ENCODE results near the gene FIGN.

Gene FIGN

DNA sequence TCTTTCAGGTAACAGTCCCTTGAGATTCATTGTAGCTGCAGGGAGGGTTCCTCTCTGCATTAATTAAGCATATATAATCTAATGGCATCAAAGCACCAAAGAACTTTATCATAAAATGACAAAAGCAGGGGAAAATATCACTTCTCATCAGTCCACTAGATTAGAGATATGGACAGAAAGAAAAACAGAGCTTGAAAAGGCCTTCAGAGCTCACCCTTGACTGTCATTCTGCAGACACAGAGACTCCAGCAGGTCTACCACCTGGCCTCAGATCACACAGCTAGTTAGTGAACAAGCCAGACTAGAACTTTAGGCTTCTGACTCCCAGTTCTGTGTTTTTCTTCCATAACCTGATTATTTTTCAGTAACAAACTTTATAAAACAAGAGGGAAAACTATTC is 88.5 kb downstream of the FIGN start:
- H3K27me3 Mint-ChIP-seq: no peaks in the 10 kb centered on the region
- no peak for DNase-seq
- H3K4me3 Mint-ChIP-seq: no peak overlapping the region
- peaks cover 5% of the 10 kb centered on the region for H3K9me3 Mint-ChIP-seq
- no peak overlapping the region for H3K27ac Mint-ChIP-seq
- no peaks in the 10 kb centered on the region for H3K36me3 Mint-ChIP-seq (ENCODE audit: low read depth)
- no peaks in the 10 kb centered on the region for H3K4me1 Mint-ChIP-seq (ENCODE audit: low read depth)

DNA sequence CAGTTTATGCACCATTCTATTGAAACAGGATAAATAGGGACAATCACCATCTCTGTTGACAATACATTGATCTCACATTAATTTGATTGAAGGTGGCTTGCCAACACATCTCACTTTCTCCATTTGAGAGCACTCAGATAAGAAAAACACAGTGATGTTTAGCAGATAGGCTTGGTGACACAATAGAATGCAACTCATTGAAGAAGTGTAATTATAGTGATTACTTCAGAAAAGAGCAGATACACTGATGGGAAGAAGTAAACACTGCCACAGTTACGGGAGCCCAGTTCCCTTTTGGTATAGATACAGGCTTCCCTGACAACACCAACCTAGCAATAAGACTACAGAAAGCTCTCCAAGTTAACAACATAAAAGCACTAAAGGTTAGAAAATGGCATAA is 89.1 kb downstream of the FIGN start:
- no peaks in the 10 kb centered on the region for H3K36me3 Mint-ChIP-seq (ENCODE audit: low read depth)
- H3K27me3 Mint-ChIP-seq: no peaks in the 10 kb centered on the region
- no peak for DNase-seq
- H3K27ac Mint-ChIP-seq: no peak overlapping the region
- H3K9me3 Mint-ChIP-seq: peaks cover 5% of the 10 kb centered on the region
- H3K4me1 Mint-ChIP-seq (ENCODE audit: low read depth): no peaks in the 10 kb centered on the region
- no peak overlapping the region for H3K4me3 Mint-ChIP-seq

DNA sequence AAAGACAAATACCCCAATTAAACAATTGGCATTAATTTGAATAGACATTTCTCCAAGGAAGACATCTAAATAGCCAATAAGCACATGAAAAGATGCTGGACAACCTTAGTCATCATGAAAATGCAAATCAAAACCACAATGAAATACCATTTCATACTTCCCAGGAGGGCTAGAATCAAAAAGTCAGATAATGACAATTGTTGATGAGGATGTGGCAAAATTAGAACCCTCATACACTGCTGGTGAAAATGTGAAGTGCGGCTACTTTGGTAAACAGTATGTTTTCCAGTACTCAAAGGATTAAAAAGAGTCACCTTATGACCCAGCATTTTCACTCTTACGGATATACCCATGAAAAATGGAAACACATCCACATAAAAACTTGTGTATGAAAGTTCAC is 91.6 kb downstream of the FIGN start:
- Mint-ChIP-seq H3K36me3 (ENCODE audit: low read depth) (no peaks in the 10 kb centered on the region), H3K27ac (no peak overlapping the region), H3K9me3 (peaks cover 5% of the 10 kb centered on the region), H3K4me3 (no peak overlapping the region), H3K27me3 (no peaks in the 10 kb centered on the region), H3K4me1 (ENCODE audit: low read depth) (no peaks in the 10 kb centered on the region)
- no peak for DNase-seq

DNA sequence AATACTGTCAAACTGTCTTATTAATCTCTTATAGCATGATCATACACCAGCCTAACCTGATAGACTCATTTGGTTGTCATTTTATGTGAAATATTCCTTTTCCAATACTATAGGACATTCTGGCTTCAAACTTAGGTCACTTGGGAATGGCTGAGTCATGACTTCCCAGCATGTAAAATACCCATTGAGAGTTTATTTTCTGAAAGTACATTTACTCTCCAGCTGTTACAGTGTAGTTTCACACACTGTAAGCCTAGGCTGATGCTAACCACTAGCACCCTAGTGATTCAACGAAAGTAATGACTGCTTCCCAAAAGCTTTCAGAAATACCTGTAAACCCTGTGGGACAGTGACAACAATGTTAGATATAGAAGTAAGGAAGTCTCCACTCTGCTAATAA is 93.8 kb downstream of the FIGN start:
- no peaks in the 10 kb centered on the region for H3K36me3 Mint-ChIP-seq (ENCODE audit: low read depth)
- DNase-seq: no peak
- H3K27ac Mint-ChIP-seq: no peak overlapping the region
- H3K4me1 Mint-ChIP-seq (ENCODE audit: low read depth): no peaks in the 10 kb centered on the region
- H3K4me3 Mint-ChIP-seq: no peak overlapping the region
- H3K27me3 Mint-ChIP-seq: no peaks in the 10 kb centered on the region
- H3K9me3 Mint-ChIP-seq: peaks cover 5% of the 10 kb centered on the region

DNA sequence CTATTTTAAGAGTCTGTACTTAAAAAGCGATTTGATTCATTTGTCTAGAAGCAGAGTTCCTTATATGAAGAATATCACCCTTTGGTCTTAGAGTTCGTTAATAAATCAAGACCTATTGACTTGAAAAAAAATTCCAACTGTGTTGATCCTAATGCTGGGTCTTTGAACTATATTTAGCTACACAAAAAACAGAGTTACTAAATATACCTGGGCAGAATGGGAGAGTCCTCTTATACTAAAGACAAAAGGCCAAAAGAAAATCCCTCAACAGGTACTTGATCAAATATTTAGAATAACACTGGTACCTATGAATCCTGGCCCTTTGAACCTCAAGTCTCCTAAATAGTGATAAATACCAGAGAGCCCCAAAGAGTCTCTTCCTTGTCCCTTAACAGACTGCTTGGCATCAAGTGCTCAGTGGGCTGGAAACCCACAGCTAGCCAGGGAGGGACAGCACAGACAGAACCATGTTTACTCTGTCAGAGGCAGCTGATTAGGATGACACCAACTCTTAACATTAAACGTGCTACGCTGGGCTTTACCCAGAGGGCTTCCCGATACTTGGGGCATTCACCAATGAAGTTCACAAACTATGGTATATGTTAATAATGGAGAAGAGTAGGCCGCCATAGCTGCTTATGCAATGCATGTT is 95.1 kb downstream of the FIGN start:
- Mint-ChIP-seq H3K36me3 (ENCODE audit: low read depth) (no peaks in the 10 kb centered on the region), H3K9me3 (peaks cover 5% of the 10 kb centered on the region), H3K4me1 (ENCODE audit: low read depth) (no peaks in the 10 kb centered on the region), H3K27me3 (no peaks in the 10 kb centered on the region), H3K4me3 (no peak overlapping the region), H3K27ac (no peak overlapping the region)
- no peak for DNase-seq

DNA sequence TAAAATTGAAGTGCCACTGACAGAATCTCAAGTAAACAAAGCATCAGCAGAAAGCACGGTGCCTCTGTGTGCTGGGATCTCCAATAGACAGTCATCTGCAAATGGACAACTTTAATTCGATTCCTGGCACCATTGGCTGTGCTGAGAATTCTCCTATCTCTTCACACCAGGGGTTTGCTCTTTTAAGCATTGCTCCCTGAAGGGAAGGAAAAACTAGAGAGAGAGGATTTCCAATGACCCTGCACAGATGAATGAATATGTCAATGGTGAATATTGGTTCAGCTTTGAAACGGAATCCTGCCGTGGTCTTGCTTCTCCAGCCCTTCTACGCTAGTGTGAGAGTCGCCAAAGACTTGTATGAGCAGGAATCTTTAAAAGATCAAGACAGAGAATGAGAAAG is 97.9 kb downstream of the FIGN start:
- H3K27me3 Mint-ChIP-seq: no peaks in the 10 kb centered on the region
- no peak overlapping the region for H3K4me3 Mint-ChIP-seq
- no peaks in the 10 kb centered on the region for H3K36me3 Mint-ChIP-seq (ENCODE audit: low read depth)
- no peaks in the 10 kb centered on the region for H3K4me1 Mint-ChIP-seq (ENCODE audit: low read depth)
- no peak overlapping the region for H3K27ac Mint-ChIP-seq
- H3K9me3 Mint-ChIP-seq: peaks cover 1% of the 10 kb centered on the region
- no peak for DNase-seq

DNA sequence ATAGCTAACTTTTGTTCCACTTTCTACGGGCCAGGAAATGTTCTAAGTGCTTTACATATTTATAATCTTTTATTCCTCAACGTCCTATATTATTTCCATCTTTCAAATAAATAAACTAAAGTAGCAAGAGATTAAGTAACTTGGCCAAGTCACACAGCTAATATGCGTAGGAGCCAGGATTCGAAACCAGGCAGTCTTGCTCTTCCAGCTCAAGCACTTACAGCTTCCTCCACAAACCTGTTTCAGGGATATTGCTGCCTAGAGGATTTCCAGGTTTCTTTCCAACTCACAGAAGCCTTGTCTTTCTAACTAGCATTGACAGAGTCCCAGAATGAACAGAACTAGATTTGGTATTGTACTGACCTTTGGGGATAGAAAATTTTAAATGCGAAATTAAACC is 102.5 kb downstream of the FIGN start:
- Mint-ChIP-seq H3K4me1 (ENCODE audit: low read depth) (no peaks in the 10 kb centered on the region), H3K9me3 (peaks cover 7% of the 10 kb centered on the region), H3K4me3 (no peak overlapping the region), H3K27ac (no peak overlapping the region), H3K36me3 (ENCODE audit: low read depth) (no peaks in the 10 kb centered on the region), H3K27me3 (no peaks in the 10 kb centered on the region)
- no peak for DNase-seq

DNA sequence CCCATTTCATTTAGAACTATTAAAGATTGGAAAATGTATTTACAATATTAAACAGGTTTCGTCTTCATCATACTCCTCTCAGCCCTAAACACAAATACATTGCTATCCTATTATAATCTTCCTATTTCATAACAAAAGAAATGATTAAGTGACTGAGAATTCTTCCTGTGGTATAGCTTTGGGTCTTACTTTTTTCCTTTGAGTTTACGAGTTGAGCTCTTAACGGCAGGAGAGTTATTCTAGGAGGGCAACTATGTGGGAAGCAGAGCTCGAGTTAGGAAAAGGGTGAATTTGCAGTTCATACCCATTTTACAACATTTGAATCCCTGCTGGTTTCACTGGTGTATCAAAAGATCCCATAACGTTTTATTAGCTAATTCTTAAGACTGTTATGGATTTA is 105.0 kb downstream of the FIGN start:
- Mint-ChIP-seq H3K9me3 (peaks cover 7% of the 10 kb centered on the region), H3K4me3 (no peak overlapping the region), H3K27me3 (no peaks in the 10 kb centered on the region), H3K27ac (no peak overlapping the region), H3K4me1 (ENCODE audit: low read depth) (no peaks in the 10 kb centered on the region), H3K36me3 (ENCODE audit: low read depth) (no peaks in the 10 kb centered on the region)
- DNase-seq: no peak

DNA sequence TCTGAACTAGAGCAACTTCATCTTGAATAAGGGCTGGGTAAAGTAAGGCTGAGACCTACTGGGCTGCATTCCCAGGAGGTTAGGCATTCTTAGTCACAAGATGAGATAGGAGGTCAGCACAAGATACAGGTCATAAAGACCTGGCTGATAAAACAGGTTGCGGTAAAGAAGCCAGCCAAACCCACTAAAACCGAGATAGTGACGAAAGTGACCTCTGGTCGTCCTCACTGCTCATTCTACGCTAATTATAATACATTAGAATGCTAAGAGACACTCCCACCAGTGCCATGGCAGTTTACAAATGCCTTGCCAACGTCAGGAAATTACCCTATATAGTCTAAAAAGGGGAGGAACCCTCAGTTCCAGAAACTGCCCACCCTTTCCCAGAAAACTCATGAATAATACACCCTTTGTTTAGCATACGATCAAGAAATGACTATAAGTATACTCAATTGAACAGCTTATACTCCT is 109.1 kb downstream of the FIGN start:
- H3K27ac Mint-ChIP-seq: no peak overlapping the region
- no peak for DNase-seq
- H3K36me3 Mint-ChIP-seq (ENCODE audit: low read depth): no peaks in the 10 kb centered on the region
- H3K9me3 Mint-ChIP-seq: peaks cover 3% of the 10 kb centered on the region
- no peak overlapping the region for H3K4me3 Mint-ChIP-seq
- no peaks in the 10 kb centered on the region for H3K4me1 Mint-ChIP-seq (ENCODE audit: low read depth)
- no peaks in the 10 kb centered on the region for H3K27me3 Mint-ChIP-seq

DNA sequence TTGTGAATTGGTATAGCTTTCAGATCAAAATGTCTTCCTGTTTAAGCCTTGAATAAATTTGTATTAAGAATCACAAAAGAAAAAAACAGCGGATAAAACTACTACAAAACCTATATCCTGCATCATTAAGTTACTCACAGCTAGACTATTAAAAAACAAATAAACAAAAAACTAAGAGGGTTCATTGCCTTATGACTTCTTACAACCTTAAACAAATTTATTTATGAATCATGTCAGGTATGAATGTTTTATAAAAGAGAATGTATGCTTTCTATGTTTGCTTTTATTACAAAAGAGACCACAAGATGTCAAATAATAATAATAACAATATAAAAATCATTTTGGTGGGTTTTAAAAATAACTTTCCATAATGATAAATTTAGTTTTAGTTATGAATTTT is 109.6 kb downstream of the FIGN start:
- H3K27ac Mint-ChIP-seq: no peak overlapping the region
- no peak for DNase-seq
- no peaks in the 10 kb centered on the region for H3K36me3 Mint-ChIP-seq (ENCODE audit: low read depth)
- H3K4me3 Mint-ChIP-seq: no peak overlapping the region
- no peaks in the 10 kb centered on the region for H3K9me3 Mint-ChIP-seq
- H3K4me1 Mint-ChIP-seq (ENCODE audit: low read depth): no peaks in the 10 kb centered on the region
- H3K27me3 Mint-ChIP-seq: no peaks in the 10 kb centered on the region

DNA sequence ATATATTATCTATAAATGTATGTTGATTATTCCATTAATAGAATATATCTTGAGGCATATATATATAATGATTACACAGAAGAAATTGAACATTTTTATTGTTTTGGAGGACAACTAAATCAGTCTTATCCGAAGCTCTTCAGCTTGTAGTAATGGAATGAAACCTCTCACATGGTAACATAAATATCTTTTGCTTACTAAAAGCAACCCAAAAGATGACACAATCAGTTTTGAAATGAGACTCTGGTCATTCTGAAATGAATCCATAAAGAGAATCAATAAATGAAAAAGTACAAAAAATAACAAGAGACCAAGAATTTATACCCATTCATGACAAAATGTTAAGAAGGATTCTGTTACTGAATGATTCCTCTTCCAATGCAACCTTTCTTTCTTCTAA is 110.2 kb downstream of the FIGN start:
- no peaks in the 10 kb centered on the region for H3K27me3 Mint-ChIP-seq
- H3K4me3 Mint-ChIP-seq: no peak overlapping the region
- no peaks in the 10 kb centered on the region for H3K9me3 Mint-ChIP-seq
- no peaks in the 10 kb centered on the region for H3K4me1 Mint-ChIP-seq (ENCODE audit: low read depth)
- DNase-seq: no peak
- H3K27ac Mint-ChIP-seq: no peak overlapping the region
- no peaks in the 10 kb centered on the region for H3K36me3 Mint-ChIP-seq (ENCODE audit: low read depth)

DNA sequence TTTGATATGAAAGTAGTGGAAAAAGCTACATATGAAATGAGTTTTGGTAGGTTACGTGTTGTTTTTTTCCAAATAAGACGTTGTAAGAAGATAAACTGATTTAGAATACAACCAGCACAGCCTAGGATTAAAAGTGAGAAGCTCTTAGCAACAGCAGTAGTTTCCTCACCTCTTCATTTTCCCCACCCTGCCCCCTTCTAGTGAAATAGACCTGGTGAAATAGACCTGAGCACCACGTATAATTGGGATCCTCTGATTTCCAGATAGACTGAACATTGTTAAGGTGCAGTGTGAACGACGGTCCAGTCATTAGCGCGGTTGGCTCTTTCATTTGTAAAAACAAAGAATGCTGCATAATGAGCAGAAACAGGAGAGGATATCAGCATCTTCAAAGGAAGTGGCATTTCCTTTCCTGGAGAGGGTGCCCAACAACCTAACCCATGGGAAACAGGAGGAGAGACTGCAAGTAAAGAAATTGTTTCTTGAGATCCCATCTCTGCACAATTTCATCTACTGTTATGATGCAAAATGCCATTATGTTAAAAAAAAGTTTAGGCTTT is 114.3 kb downstream of the FIGN start:
- H3K4me3 Mint-ChIP-seq: no peak overlapping the region
- no peaks in the 10 kb centered on the region for H3K27me3 Mint-ChIP-seq
- no peaks in the 10 kb centered on the region for H3K4me1 Mint-ChIP-seq (ENCODE audit: low read depth)
- H3K9me3 Mint-ChIP-seq: no peaks in the 10 kb centered on the region
- no peak overlapping the region for H3K27ac Mint-ChIP-seq
- DNase-seq: no peak
- no peaks in the 10 kb centered on the region for H3K36me3 Mint-ChIP-seq (ENCODE audit: low read depth)

DNA sequence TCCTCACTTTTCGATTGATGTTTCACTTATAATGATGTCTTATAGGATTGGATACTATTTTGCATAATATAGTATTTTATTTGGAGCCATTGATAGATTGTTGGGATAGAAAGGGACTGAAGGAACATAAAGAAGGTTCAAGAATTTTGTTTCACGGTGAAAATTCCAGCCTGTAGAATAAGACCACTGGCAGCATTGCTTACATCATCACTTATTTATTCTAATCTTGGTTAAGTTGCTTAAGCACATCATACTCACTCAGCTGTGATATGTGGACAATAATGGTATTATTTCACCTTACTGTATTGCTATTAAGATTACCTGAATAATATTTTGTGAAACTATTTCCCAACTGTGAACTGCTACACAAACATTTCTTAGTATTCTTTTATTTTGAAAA is 118.3 kb downstream of the FIGN start:
- no peaks in the 10 kb centered on the region for H3K27me3 Mint-ChIP-seq
- H3K4me3 Mint-ChIP-seq: no peak overlapping the region
- no peak overlapping the region for H3K27ac Mint-ChIP-seq
- H3K36me3 Mint-ChIP-seq (ENCODE audit: low read depth): no peaks in the 10 kb centered on the region
- H3K4me1 Mint-ChIP-seq (ENCODE audit: low read depth): no peaks in the 10 kb centered on the region
- no peak for DNase-seq
- no peaks in the 10 kb centered on the region for H3K9me3 Mint-ChIP-seq

DNA sequence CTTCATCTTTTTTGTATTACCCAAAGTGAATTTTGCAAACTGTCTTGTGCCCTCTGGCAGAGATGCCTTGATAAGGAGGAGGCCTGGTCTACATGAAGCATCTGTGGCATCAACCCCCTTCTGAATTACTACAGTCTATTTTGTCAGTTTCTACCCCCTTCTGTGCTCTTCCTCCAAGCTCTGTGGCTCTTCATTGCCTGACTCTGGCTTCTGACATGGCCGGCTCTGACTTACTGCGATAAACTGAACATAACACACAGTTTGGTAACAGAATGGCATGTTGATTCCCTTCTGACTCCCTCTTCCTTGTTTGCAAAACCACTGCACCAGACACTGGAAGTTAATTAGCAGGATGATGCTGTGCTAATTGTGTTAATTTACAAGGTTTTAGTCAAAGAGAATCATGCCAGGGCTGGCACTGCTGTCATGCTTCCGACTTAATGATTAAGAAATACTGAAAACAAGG is 122.5 kb downstream of the FIGN start:
- no peaks in the 10 kb centered on the region for H3K4me1 Mint-ChIP-seq (ENCODE audit: low read depth)
- H3K27ac Mint-ChIP-seq: no peak overlapping the region
- H3K36me3 Mint-ChIP-seq (ENCODE audit: low read depth): no peaks in the 10 kb centered on the region
- no peaks in the 10 kb centered on the region for H3K9me3 Mint-ChIP-seq
- H3K27me3 Mint-ChIP-seq: no peaks in the 10 kb centered on the region
- no peak for DNase-seq
- no peak overlapping the region for H3K4me3 Mint-ChIP-seq

DNA sequence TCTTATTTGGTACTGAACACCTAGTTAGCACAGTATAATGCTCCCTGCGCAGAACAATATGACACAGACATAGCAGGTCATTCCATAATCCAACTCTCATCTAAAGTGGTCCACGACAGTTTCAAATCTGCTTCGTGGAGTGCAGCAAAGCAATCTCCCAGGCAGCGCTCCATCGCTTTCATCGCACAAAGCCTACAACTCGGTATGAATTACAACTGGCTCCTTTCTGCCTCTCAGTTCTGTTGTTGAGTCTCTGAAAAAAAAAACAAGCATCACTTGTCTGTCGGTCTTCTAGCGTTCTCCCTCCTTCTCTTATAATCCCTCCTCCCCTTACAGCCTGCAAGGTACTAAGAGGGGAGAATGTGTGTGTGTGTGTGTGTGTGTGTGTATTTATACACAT is 123.5 kb downstream of the FIGN start:
- no peak overlapping the region for H3K4me3 Mint-ChIP-seq
- no peaks in the 10 kb centered on the region for H3K36me3 Mint-ChIP-seq (ENCODE audit: low read depth)
- no peaks in the 10 kb centered on the region for H3K27me3 Mint-ChIP-seq
- DNase-seq: no peak
- no peaks in the 10 kb centered on the region for H3K4me1 Mint-ChIP-seq (ENCODE audit: low read depth)
- H3K27ac Mint-ChIP-seq: no peak overlapping the region
- no peaks in the 10 kb centered on the region for H3K9me3 Mint-ChIP-seq

DNA sequence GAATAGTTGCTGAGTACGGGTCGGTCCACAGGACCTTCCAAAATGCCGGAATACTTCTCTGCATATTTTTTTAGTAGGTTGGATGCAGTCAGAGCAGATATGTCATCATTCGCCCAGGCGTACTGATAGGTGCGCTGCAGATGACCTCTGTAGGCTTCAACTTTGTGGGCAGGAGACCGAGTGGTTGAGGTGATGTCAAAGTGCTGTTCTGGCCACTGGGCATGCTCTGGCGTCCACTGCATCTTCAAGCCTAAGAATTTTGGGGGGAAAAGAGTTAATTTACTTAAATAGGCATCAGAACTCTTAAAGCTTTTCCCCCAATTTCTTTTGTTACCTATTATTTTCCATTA is 124.3 kb downstream of the FIGN start:
- Mint-ChIP-seq H3K27ac (no peak overlapping the region), H3K9me3 (no peaks in the 10 kb centered on the region), H3K27me3 (no peaks in the 10 kb centered on the region), H3K36me3 (ENCODE audit: low read depth) (no peaks in the 10 kb centered on the region), H3K4me1 (ENCODE audit: low read depth) (no peaks in the 10 kb centered on the region), H3K4me3 (no peak overlapping the region)
- no peak for DNase-seq

All from activated T-cell treated with anti-CD3 and anti-CD28 coated beads, Interleukin-2, amount 50 U/mL, for 24 hours (primary cell).